SK-N-SH (cell line): ENCODE measurements around the gene SPACA7. TPM values are rescaled to one million over a fixed set of nuclear protein-coding genes. Genes with fewer than 3 reads are reported as not detected.

Experiments
- CTCF ChIA-PET: fragments of 300-600, 350-600 bp; formaldehyde crosslinking; extraction: SDS; loops from one replicate; lab custom pipeline; 2021; lab: Yijun Ruan, JAX
- POLR2A ChIA-PET: fragments of 350-600 bp; sonication (Branson Sonifier 250); formaldehyde crosslinking; extraction: SDS; loops from one replicate; lab custom pipeline; 2020; ENCODE audit warnings: antibody characterized with exemption, inconsistent platforms; lab: Yijun Ruan, JAX
- DNase-seq: peaks from one replicate; pipeline ENCODE4 v3.0.0; 2012
- H2AFZ ChIP-seq: fragments of 200-600 bp; sonication (generic); 2 replicates; pipeline ENCODE4 v1.8.1; 2016; ENCODE audit warnings: antibody characterized with exemption, mild to moderate bottlenecking, low read depth
- H3F3A ChIP-seq: fragments of 200-600 bp; sonication (generic); replicated peaks from 2 replicates; pipeline ENCODE3; 2016; ENCODE audit warnings: antibody characterized with exemption, mild to moderate bottlenecking; ENCODE audit not compliant: insufficient read depth
- H3K27ac ChIP-seq, 2 experiments: fragments of 200-500 bp in 1 of 2; fragments of 200-600 bp in 1 of 2; sonication (Bioruptor generic) in 1 of 2; sonication (generic), shearing (Covaris generic) in 1 of 2; 2 replicates each; pipeline versions ENCODE4 v1.5.1 to v1.6.1; 2014 to 2016; ENCODE audit warnings: low read depth in 2 of 2, inconsistent platforms in 1 of 2, low read length in 1 of 2, mild to moderate bottlenecking in 1 of 2, mixed read lengths in 1 of 2
- H3K27me3 ChIP-seq: fragments of 200-600 bp; sonication (generic), shearing (Covaris generic); 2 replicates; pipeline ENCODE4 v1.6.1; 2016; ENCODE audit warnings: mixed run types; ENCODE audit not compliant: insufficient read depth
- H3K36me3 ChIP-seq, 2 experiments: fragments of 200-500 bp in 1 of 2; fragments of 200-600 bp in 1 of 2; sonication (Bioruptor generic) in 1 of 2; sonication (generic) in 1 of 2; replicated peaks in 1 of 2; 2 replicates each; pipeline versions ENCODE3 to v1.5.1; 2014 to 2016; ENCODE audit warnings: low read length in 1 of 2, mild to moderate bottlenecking in 1 of 2; ENCODE audit not compliant: insufficient read depth in 2 of 2, control insufficient read depth in 1 of 2
- H3K4me1 ChIP-seq, 2 experiments: fragments of 200-500 bp in 1 of 2; fragments of 200-600 bp in 1 of 2; sonication (Bioruptor generic) in 1 of 2; sonication (generic), shearing (Covaris generic) in 1 of 2; 2 replicates each; pipeline versions ENCODE4 v1.5.1 to v1.6.1; 2014 to 2016; ENCODE audit warnings: low read depth in 1 of 2, low read length in 1 of 2, mixed run types in 1 of 2; ENCODE audit not compliant: insufficient read depth in 2 of 2, control insufficient read depth in 1 of 2
- H3K4me2 ChIP-seq: fragments of 200-600 bp; sonication (generic), shearing (Covaris generic); 2 replicates; pipeline ENCODE4 v1.6.1; 2017; ENCODE audit warnings: mixed run types
- H3K4me3 ChIP-seq, 2 experiments: fragments of 200-500 bp in 1 of 2; fragments of 200-600 bp in 1 of 2; sonication (Bioruptor generic) in 1 of 2; sonication (generic), shearing (Covaris generic) in 1 of 2; 2 replicates each; pipeline versions ENCODE4 v1.5.1 to v1.8.1; 2014 to 2016; ENCODE audit warnings: low read depth in 2 of 2, inconsistent platforms in 1 of 2, low read length in 1 of 2, mild to moderate bottlenecking in 1 of 2, mixed read lengths in 1 of 2, moderate library complexity in 1 of 2
- H3K79me2 ChIP-seq: fragments of 200-600 bp; sonication (generic); 2 replicates; pipeline ENCODE4 v1.8.1; 2017; ENCODE audit warnings: mild to moderate bottlenecking; ENCODE audit not compliant: insufficient read depth
- H3K9ac ChIP-seq: fragments of 200-600 bp; sonication (generic); 2 replicates; pipeline ENCODE4 v1.6.1; 2017; ENCODE audit warnings: mixed run types
- H3K9me2 ChIP-seq: fragments of 200-600 bp; sonication (generic); 2 replicates; pipeline ENCODE4 v1.6.1; 2017; ENCODE audit warnings: mixed run types
- H3K9me3 ChIP-seq: fragments of 200-600 bp; sonication (generic); 2 replicates; pipeline ENCODE4 v1.6.1; 2017; ENCODE audit warnings: mixed run types, mild to moderate bottlenecking, moderate library complexity
- H4K20me1 ChIP-seq: fragments of 200-600 bp; sonication (generic); 2 replicates; pipeline ENCODE4 v1.6.1; 2017; ENCODE audit warnings: mild to moderate bottlenecking, mixed run types; ENCODE audit not compliant: insufficient read depth
- CTCF ChIP-seq: fragments of 200-600 bp; sonication (generic); IDR thresholded peaks from 2 replicates; pipeline ENCODE4 v1.6.1; 2017; ENCODE audit warnings: antibody characterized with exemption, mild to moderate bottlenecking, moderate library complexity
- EP300 ChIP-seq, 2 experiments: IDR thresholded peaks; 2 replicates each; pipeline versions ENCODE4 v1.4.0 to v1.6.1; 2012; ENCODE audit warnings: borderline replicate concordance in 1 of 2, low read depth in 1 of 2, low read length in 1 of 2
- GATA2 ChIP-seq: sonication (generic); formaldehyde crosslinking; IDR thresholded peaks from 2 replicates; pipeline ENCODE4 v1.5.0; 2020; ENCODE audit warnings: mild to moderate bottlenecking, missing genetic modification reagents
- MXI1 ChIP-seq: IDR thresholded peaks from 2 replicates; pipeline ENCODE4 v1.6.1; 2012; ENCODE audit warnings: mild to moderate bottlenecking, low read depth, low read length, improper control_type of control experiment
- PBX3 ChIP-seq: IDR thresholded peaks from 2 replicates; pipeline ENCODE4; 2012
- RFX5 ChIP-seq: IDR thresholded peaks from 2 replicates; pipeline ENCODE4 v1.6.1; 2012; ENCODE audit warnings: mild to moderate bottlenecking, improper control_type of control experiment, low read length
- TAF1 ChIP-seq: IDR thresholded peaks from 2 replicates; pipeline ENCODE4 v1.6.1; 2012; ENCODE audit warnings: low read depth, mild to moderate bottlenecking, low read length, moderate library complexity, borderline replicate concordance
- TEAD4 ChIP-seq: IDR thresholded peaks from 2 replicates; pipeline ENCODE4 v1.4.0; 2012; ENCODE audit warnings: mild to moderate bottlenecking, borderline replicate concordance; ENCODE audit not compliant: insufficient read depth
- USF1 ChIP-seq: IDR thresholded peaks from 2 replicates; pipeline ENCODE4 v1.4.0; 2012; ENCODE audit warnings: low read depth, borderline replicate concordance
- USF2 ChIP-seq: fragments of 150-350 bp; IDR thresholded peaks from 2 replicates; pipeline ENCODE4 v1.6.1; 2017; ENCODE audit warnings: antibody characterized with exemption, low read length, low read depth, borderline replicate concordance
- WGBS: methylation state at CpG from one replicate; pipeline ENCODE4 v1.1.6; 2017; ENCODE audit warnings: low lambda C conversion rate; 5-methylcytosine and 5-hydroxymethylcytosine counted together
- polyA plus RNA-seq, 3 experiments: library from polyadenylated mRNA; depleted of rRNA; stranded (reverse); fragments of >200 nt; gene quantifications; 2 replicates each; pipeline ENCODE4 v1.2.3, GENCODE V29; 2012

SPACA7 gene
- polyA plus RNA-seq, 1 of the 3 experiments (the other 2 are of a cell fraction) = not detected

- TF ChIP-seq TEAD4 = no peak
- no peak for TF ChIP-seq MXI1
- TF ChIP-seq EP300 (IDR thresholded peaks at IDR 0.05; ENCODE audit: borderline replicate concordance in 1 of 2, low read depth in 1 of 2, low read length in 1 of 2) = no peak
- no peak for TF ChIP-seq TAF1
- TF ChIP-seq CTCF = no peak
- TF ChIP-seq GATA2 = no peak
Measured at GRCh38 chr13:112329376-112329775, 46.8 kb upstream of the SPACA7 start (continued).

GRCh38 chr13:112330066-112330465, 46.1 kb upstream of the SPACA7 start:
- WGBS = 15% methylated on average over 11 of the region's 19 CpGs
- Histone ChIP-seq H3K36me3 (no peaks in the 10 kb centered on the region), H3K79me2 (no peaks in the 10 kb centered on the region), H3F3A (no peaks in the 10 kb centered on the region), H3K27me3 (peaks cover 54% of the 10 kb centered on the region; the same call in 1 of the 2 replicates), H3K9me3 (no peaks in the 10 kb centered on the region), H3K9me2 (no peaks in the 10 kb centered on the region), H2AFZ (no peak overlapping the region), H3K9ac (no peak overlapping the region), H3K4me2 (no peak overlapping the region), H3K27ac (no peak overlapping the region), H3K4me1 (no peaks in the 10 kb centered on the region), H4K20me1 (no peaks in the 10 kb centered on the region), H3K4me3 (no peak overlapping the region)
- CTCF ChIA-PET = no interaction called here
- no peak for TF ChIP-seq USF1
- POLR2A ChIA-PET = no interaction called here
- DNase-seq = no peak

GRCh38 chr13:112330479-112331381, 45.4 kb upstream of the SPACA7 start:
- no peaks in the 10 kb centered on the region for H3K9me3 ChIP-seq
- no peak overlapping the region for H3K9ac ChIP-seq
- no peaks in the 10 kb centered on the region for H3K79me2 ChIP-seq
- H4K20me1 ChIP-seq = no peaks in the 10 kb centered on the region
- CTCF ChIA-PET = no interaction called here
- H3K36me3 ChIP-seq = no peaks in the 10 kb centered on the region
- no peak overlapping the region for H3K4me2 ChIP-seq
- H3K27me3 ChIP-seq = peaks cover 47% of the 10 kb centered on the region; the same call in 1 of the 2 replicates
- no peak overlapping the region for H3K27ac ChIP-seq
- no peak overlapping the region for H2AFZ ChIP-seq
- no peak overlapping the region for H3K4me3 ChIP-seq
- H3F3A ChIP-seq = no peaks in the 10 kb centered on the region
- no peaks in the 10 kb centered on the region for H3K4me1 ChIP-seq
- POLR2A ChIA-PET = no interaction called here
- WGBS = 8% methylated on average over 38 of the region's 78 CpGs
- H3K9me2 ChIP-seq = no peaks in the 10 kb centered on the region
- TF ChIP-seq USF2 (no peak), RFX5 (no peak), CTCF (no peak), PBX3 (no peak)
- DNase-seq = no peak
